ENCODE results near the gene MCC. TPM values are rescaled to one million over a fixed set of nuclear protein-coding genes. Genes with fewer than 3 reads are reported as not detected.
A peak's percentile ranks its signal among the peaks of the same experiment; 100 is the strongest.

Gene MCC
- total and polyA plus RNA-seq, 5 experiments from 2014 or later = 1.2 to 4.6 (median 2.0) TPM

GRCh38 chr5:113293068-113293974 is 194.9 kb downstream of the MCC start:
- ATAC-seq (peak in 1 of 2 donors; percentile 21), DNase-seq (peak in 3 of 10 donors; percentile 9 to 25 (median 16))
- Mint-ChIP-seq H3K27ac (peak overlapping the region in 7 of 10 donors; percentile 0 to 74 (median 48)), H3K4me3 (peak overlapping the region; percentile 87 to 96 (median 94)), H3K9me3 (no peaks in the 10 kb centered on the region), H3K4me1 (peaks cover 19 to 33% (median 26%) of the 10 kb centered on the region in 4 donors), H3K36me3 (peaks cover 0 to 2% (median 0%) of the 10 kb centered on the region in 3 donors), H3K27me3 (peaks cover 12 to 54% (median 18%) of the 10 kb centered on the region in 5 donors)
- POLR2A ChIA-PET = no interaction called here

GRCh38 chr5:113292462-113292861 is 195.8 kb downstream of the MCC start:
- Mint-ChIP-seq H3K9me3 (no peaks in the 10 kb centered on the region), H3K27me3 (peaks cover 5 to 51% (median 10%) of the 10 kb centered on the region in 5 donors), H3K4me1 (peaks cover 19 to 33% (median 28%) of the 10 kb centered on the region in 4 donors), H3K4me3 (peak overlapping the region in 8 of 10 donors; percentile 87 to 95 (median 94)), H3K36me3 (peaks cover 0 to 2% (median 0%) of the 10 kb centered on the region in 3 donors), H3K27ac (peak overlapping the region in 3 of 10 donors; percentile 7 to 74 (median 9))
- POLR2A ChIA-PET = no interaction called here
- DNase-seq = no peak
- ATAC-seq = no peak

DNA sequence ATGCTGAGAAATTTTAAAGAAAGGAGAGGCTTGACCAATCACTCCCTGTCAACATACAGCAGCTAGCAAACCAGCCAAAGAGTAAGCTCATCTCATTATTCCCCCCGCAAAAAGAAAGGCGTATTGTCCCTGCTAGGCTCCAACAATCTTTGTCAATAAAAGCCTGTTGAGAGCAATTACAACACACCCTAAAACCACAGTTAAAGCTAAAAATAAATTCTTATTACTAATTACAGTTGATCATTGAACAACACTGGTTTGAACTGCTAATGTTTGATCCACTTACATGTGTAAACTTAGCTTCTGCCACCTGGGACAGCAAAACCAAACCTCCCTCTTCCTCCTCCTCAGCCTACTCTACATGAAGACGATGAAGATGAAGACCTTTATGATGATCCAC is 204.7 kb downstream of the MCC start:
- Mint-ChIP-seq H3K4me3 (no peak overlapping the region), H3K4me1 (peaks cover 0 to 26% (median 6%) of the 10 kb centered on the region in 4 donors), H3K9me3 (no peaks in the 10 kb centered on the region), H3K27me3 (peaks cover 0 to 9% (median 0%) of the 10 kb centered on the region in 5 donors), H3K27ac (no peak overlapping the region), H3K36me3 (no peaks in the 10 kb centered on the region)
- POLR2A ChIA-PET = no interaction called here
- ATAC-seq = no peak
- no peak for DNase-seq

GRCh38 chr5:113282472-113282871 is 205.8 kb downstream of the MCC start:
- Mint-ChIP-seq H3K4me1 (peaks cover 0 to 30% (median 10%) of the 10 kb centered on the region in 4 donors), H3K4me3 (no peak overlapping the region), H3K27ac (peak overlapping the region in 1 of 10 donors; percentile 11), H3K9me3 (no peaks in the 10 kb centered on the region), H3K36me3 (no peaks in the 10 kb centered on the region), H3K27me3 (peaks cover 0 to 4% (median 0%) of the 10 kb centered on the region in 5 donors)
- ATAC-seq (no peak), DNase-seq (no peak)
- POLR2A ChIA-PET = no interaction called here

DNA sequence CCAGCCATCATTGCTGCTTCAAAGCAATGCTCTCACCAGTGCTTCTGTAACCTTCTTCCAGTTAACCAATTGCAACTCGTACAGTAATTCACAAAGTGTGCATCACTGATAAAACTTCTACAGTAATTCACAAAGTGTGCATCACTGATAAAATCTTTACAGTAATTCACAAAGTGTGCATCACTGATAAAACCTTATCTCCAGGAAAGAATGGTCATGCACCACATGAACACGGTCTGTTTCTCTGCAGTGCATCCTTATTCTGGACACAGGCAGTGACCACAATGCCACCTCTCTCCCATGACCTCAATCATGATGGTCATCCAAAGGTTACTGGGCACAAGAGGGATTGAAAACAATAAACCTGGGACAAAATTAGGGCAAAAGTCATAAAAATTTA is 207.1 kb downstream of the MCC start:
- peaks cover 0 to 4% (median 0%) of the 10 kb centered on the region in 5 donors for H3K27me3 Mint-ChIP-seq
- H3K27ac Mint-ChIP-seq = no peak overlapping the region
- no peak overlapping the region for H3K4me3 Mint-ChIP-seq
- H3K36me3 Mint-ChIP-seq = no peaks in the 10 kb centered on the region
- POLR2A ChIA-PET = interaction anchor here (0.6 kb wide), 1 partner anchor 497 kb away, joined by 4 read pairs; no protein-coding TSS in a partner anchor
- no peak for DNase-seq
- ATAC-seq = no peak
- H3K9me3 Mint-ChIP-seq = no peaks in the 10 kb centered on the region
- peaks cover 0 to 30% (median 10%) of the 10 kb centered on the region in 4 donors for H3K4me1 Mint-ChIP-seq

GRCh38 chr5:113280541-113280940 is 207.7 kb downstream of the MCC start:
- POLR2A ChIA-PET = interaction anchor here (0.6 kb wide), 1 partner anchor 497 kb away, joined by 4 read pairs; no protein-coding TSS in a partner anchor
- Mint-ChIP-seq H3K27ac (no peak overlapping the region), H3K4me3 (no peak overlapping the region)

GRCh38 chr5:113278976-113279375 is 209.3 kb downstream of the MCC start:
- ATAC-seq (no peak), DNase-seq (no peak)
- Mint-ChIP-seq H3K9me3 (no peaks in the 10 kb centered on the region), H3K36me3 (no peaks in the 10 kb centered on the region), H3K4me1 (peaks cover 3 to 24% (median 11%) of the 10 kb centered on the region in 4 donors), H3K27ac (no peak overlapping the region), H3K4me3 (no peak overlapping the region), H3K27me3 (no peaks in the 10 kb centered on the region)
- POLR2A ChIA-PET = no interaction called here

More at GRCh38 chr5:113280541-113280940, 207.7 kb downstream of the MCC start:
- H3K27me3 Mint-ChIP-seq = peaks cover 0 to 2% (median 0%) of the 10 kb centered on the region in 5 donors
- H3K9me3 Mint-ChIP-seq = no peaks in the 10 kb centered on the region
- peaks cover 0 to 25% (median 8%) of the 10 kb centered on the region in 4 donors for H3K4me1 Mint-ChIP-seq
- DNase-seq (no peak), ATAC-seq (no peak)
- no peaks in the 10 kb centered on the region for H3K36me3 Mint-ChIP-seq

- H3K4me1 Mint-ChIP-seq = peaks cover 6 to 26% (median 16%) of the 10 kb centered on the region in 4 donors
- ATAC-seq = no peak
- H3K9me3 Mint-ChIP-seq = no peaks in the 10 kb centered on the region
- H3K27ac Mint-ChIP-seq = no peak overlapping the region
- DNase-seq = no peak
- POLR2A ChIA-PET = no interaction called here
- no peak overlapping the region for H3K4me3 Mint-ChIP-seq
- H3K36me3 Mint-ChIP-seq = no peaks in the 10 kb centered on the region
- no peaks in the 10 kb centered on the region for H3K27me3 Mint-ChIP-seq
Observed at GRCh38 chr5:113276493-113276892, 211.8 kb downstream of the MCC start.

DNA sequence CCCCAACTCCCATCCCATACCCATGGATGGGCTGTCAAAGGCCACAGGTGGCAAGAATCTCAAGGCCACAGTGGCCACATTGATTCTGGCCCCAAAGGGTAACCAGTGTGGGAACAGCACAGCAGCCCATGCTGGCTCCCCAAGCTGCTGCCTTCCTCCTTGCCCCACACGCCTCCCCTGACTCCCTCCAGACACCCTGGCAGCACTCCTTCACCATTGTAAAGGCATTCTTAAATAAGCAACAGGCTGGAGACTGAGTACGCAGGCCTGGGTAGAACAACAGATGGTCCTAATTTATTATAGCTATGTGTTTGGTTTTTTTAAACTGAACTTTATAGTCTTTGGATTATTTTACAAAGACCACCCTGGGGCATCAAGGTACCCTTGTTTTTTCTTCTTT is 212.3 kb downstream of the MCC start:
- ATAC-seq (no peak), DNase-seq (no peak)
- POLR2A ChIA-PET = no interaction called here
- peaks cover 6 to 26% (median 15%) of the 10 kb centered on the region in 4 donors for H3K4me1 Mint-ChIP-seq
- H3K27me3 Mint-ChIP-seq = no peaks in the 10 kb centered on the region
- no peaks in the 10 kb centered on the region for H3K36me3 Mint-ChIP-seq
- no peak overlapping the region for H3K27ac Mint-ChIP-seq
- no peak overlapping the region for H3K4me3 Mint-ChIP-seq
- H3K9me3 Mint-ChIP-seq = no peaks in the 10 kb centered on the region

DNA sequence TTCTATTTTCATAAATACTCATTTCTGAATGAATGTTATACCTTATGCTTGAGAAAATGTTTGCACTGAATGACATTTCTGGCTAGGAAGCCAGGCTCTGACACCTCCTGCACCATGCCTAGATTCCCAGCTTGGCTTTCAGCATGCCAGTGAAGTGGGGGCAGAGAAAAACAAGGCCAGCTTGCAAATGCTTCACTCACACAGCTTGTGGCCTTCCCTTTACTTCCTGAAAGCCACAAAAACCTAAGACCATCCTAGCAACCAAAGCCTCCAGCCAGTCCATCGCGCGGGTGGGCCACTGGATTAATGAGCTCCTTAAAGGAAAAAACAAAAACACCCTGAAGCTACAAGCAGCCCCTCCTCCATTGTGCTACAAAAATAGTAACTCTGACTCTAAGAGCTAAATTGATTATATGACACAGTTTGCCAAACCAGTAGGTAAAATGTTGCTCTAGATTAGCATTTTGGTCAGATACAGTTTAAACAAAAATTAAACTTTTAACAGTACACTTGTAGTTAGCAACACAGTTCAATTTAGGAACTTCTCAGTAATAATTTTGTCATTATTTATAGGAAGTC is 213.3 kb downstream of the MCC start:
- Mint-ChIP-seq H3K4me3 (no peak overlapping the region), H3K36me3 (no peaks in the 10 kb centered on the region), H3K27ac (peak overlapping the region in 2 of 10 donors; percentile 16 to 30), H3K27me3 (no peaks in the 10 kb centered on the region), H3K4me1 (peaks cover 6 to 29% (median 12%) of the 10 kb centered on the region in 4 donors), H3K9me3 (no peaks in the 10 kb centered on the region)
- ATAC-seq (no peak), DNase-seq (no peak)
- POLR2A ChIA-PET = no interaction called here

GRCh38 chr5:113273948-113274347 is 214.3 kb downstream of the MCC start:
- H3K27ac Mint-ChIP-seq = peak overlapping the region in 1 of 10 donors; percentile 0
- DNase-seq (peak in 5 of 10 donors; percentile 13 to 47 (median 32)), ATAC-seq (peak; percentile 65 to 99)
- POLR2A ChIA-PET = no interaction called here
- H3K9me3 Mint-ChIP-seq = no peaks in the 10 kb centered on the region
- H3K27me3 Mint-ChIP-seq = no peaks in the 10 kb centered on the region
- H3K4me1 Mint-ChIP-seq = peaks cover 15 to 34% (median 19%) of the 10 kb centered on the region in 4 donors
- no peaks in the 10 kb centered on the region for H3K36me3 Mint-ChIP-seq
- no peak overlapping the region for H3K4me3 Mint-ChIP-seq

GRCh38 chr5:113271745-113272454 is 216.4 kb downstream of the MCC start:
- DNase-seq (no peak), ATAC-seq (no peak)
- Mint-ChIP-seq H3K27me3 (no peaks in the 10 kb centered on the region), H3K4me3 (no peak overlapping the region), H3K27ac (no peak overlapping the region), H3K36me3 (no peaks in the 10 kb centered on the region), H3K4me1 (peaks cover 17 to 31% (median 21%) of the 10 kb centered on the region in 4 donors), H3K9me3 (no peaks in the 10 kb centered on the region)
- POLR2A ChIA-PET = no interaction called here
